Right cardiac atrium (tissue), 5 donors: Measurements from ENCODE around the gene TNFRSF4. TPM values are rescaled to one million over a fixed set of nuclear protein-coding genes. Genes with fewer than 3 reads are reported as not detected.
"Not testable (repeated sequence)": the region's sequence is repeated elsewhere in the genome, so short reads cannot be mapped to it uniquely, and the experiment has no call there.

Source experiments
- ATAC-seq, 2 donors: fragments of 200-7000 bp; cut with Tn5 transposase; one replicate each; pipeline versions ENCODE4 v1.8.0 to v1.9.1; 2020; ENCODE audit warnings: moderate library complexity in 2 of 2, mild to moderate bottlenecking in 1 of 2
- DNase-seq, 3 donors: peaks; one replicate each; pipeline ENCODE4 v3.0.0-alpha.2; 2020
- H3K27ac ChIP-seq: one replicate; pipeline ENCODE4 v1.5.1; 2013; ENCODE audit warnings: mild to moderate bottlenecking, low read length, control low read depth, moderate library complexity
- H3K27me3 ChIP-seq: one replicate; pipeline ENCODE4 v1.6.1; 2013; ENCODE audit not compliant: control insufficient read depth, insufficient read depth
- H3K4me1 ChIP-seq: one replicate; pipeline ENCODE4 v1.6.1; 2013; ENCODE audit warnings: low read length; ENCODE audit not compliant: control insufficient read depth, insufficient read depth
- H3K4me3 ChIP-seq: one replicate; pipeline ENCODE4 v1.5.1; 2013; ENCODE audit warnings: low read length, control low read depth
- H3K9me3 ChIP-seq: one replicate; pipeline ENCODE4 v1.6.1; 2013; ENCODE audit warnings: low read length; ENCODE audit not compliant: control insufficient read depth
- WGBS: extraction: QIAGEN DNeasy Blood & Tissue Kit; methylation state at CpG from one replicate; pipeline ENCODE4 v1.1.7; 2013; 5-methylcytosine and 5-hydroxymethylcytosine counted together
- intact Hi-C, 4 donors: fragments of 100-400 bp; cut with DNase I; formaldehyde crosslinking; loops; one replicate each; pipeline versions ENCODE4 v1.11.0 to v1.14.0; 2022 to 2023
- polyA plus RNA-seq: library from polyadenylated mRNA; stranded (reverse); fragments of 200-250 nt; gene quantifications from one replicate; pipeline ENCODE4 v1.2.3, GENCODE V29; 2013
- total RNA-seq, 4 donors: library from RNA; stranded (reverse); fragmentation: NEBNext Ultra II Directional; extraction: Animal tissue kit (Norgen Biotek cat#: 25700); gene quantifications; one replicate each; pipeline ENCODE4 v1.2.1, GENCODE V29; 2021
- donor health status: healthy with polysubstance abuse.
- donor health status: DM: no; HTN: yes; CAD: no.
- donor health status: DM: no; HTN: no; CAD: no.
- donor health status: DM: no; HTN: yes; CAD: no; lungs with severe emphysema.
- donor health status: DM: yes; HTN: yes; CAD: no.

The TNFRSF4 gene
- total and polyA plus RNA-seq, 5 donors: 1.0 to 2.3 (median 1.3) TPM

DNA sequence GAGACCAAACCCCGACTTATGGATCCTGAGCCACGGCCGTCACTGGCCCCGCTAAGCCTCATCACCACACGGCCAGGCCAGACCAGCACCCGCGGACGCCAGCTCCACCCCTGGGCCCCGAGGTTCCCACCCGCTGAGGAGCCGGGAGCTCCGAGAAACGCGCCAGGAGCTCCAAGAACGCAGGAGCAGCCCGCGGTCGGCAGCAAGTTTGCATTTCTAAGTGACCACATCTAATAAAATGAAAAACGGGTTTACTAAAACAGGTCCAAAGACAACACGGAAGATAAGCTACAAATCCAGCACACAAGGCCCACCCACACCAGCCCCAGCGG lies 40.7 kb upstream of the TNFRSF4 start:
- no peaks in the 10 kb centered on the region for H3K27me3 ChIP-seq
- DNase-seq: peak in 1 of 3 donors; percentile 51
- 89% methylated on average over 21 of the region's 21 CpGs for WGBS
- no peaks in the 10 kb centered on the region for H3K4me1 ChIP-seq
- intact Hi-C loops: no loop called here
- no peak overlapping the region for H3K27ac ChIP-seq
- no peak for ATAC-seq
- H3K9me3 ChIP-seq: no peaks in the 10 kb centered on the region
- no peak overlapping the region for H3K4me3 ChIP-seq

GRCh38 chr1:1253972-1254666 lies 40.2 kb upstream of the TNFRSF4 start:
- DNase-seq (peak in 2 of 3 donors; percentile 32 to 40), ATAC-seq (no peak)
- WGBS: 94% methylated on average over 50 of the region's 50 CpGs
- Histone ChIP-seq H3K4me1 (no peaks in the 10 kb centered on the region), H3K27ac (no peak overlapping the region), H3K27me3 (no peaks in the 10 kb centered on the region), H3K9me3 (no peaks in the 10 kb centered on the region), H3K4me3 (no peak overlapping the region)
- intact Hi-C loops: no loop called here

GRCh38 chr1:1253314-1253713 lies 39.4 kb upstream of the TNFRSF4 start:
- intact Hi-C loops: no loop called here
- ATAC-seq: no peak
- no peak for DNase-seq

GRCh38 chr1:1250786-1251284 lies 36.9 kb upstream of the TNFRSF4 start:
- Histone ChIP-seq H3K27ac (no peak overlapping the region), H3K9me3 (no peaks in the 10 kb centered on the region), H3K4me1 (no peaks in the 10 kb centered on the region), H3K4me3 (no peak overlapping the region), H3K27me3 (no peaks in the 10 kb centered on the region)
- intact Hi-C loops: no loop called here
- 78% methylated on average over 16 of the region's 16 CpGs for WGBS
- peak in 1 of 3 donors; percentile 53 for DNase-seq
- ATAC-seq: peak in 1 of 2 donors; percentile 12

More at GRCh38 chr1:1253314-1253713, 39.4 kb upstream of the TNFRSF4 start:
- WGBS: 88% methylated on average over 12 of the region's 12 CpGs
- Histone ChIP-seq H3K27ac (no peak overlapping the region), H3K9me3 (no peaks in the 10 kb centered on the region), H3K4me3 (no peak overlapping the region), H3K27me3 (no peaks in the 10 kb centered on the region), H3K4me1 (no peaks in the 10 kb centered on the region)

- intact Hi-C loops: loop anchor here in 1 of 4 donors (5.0 kb wide), 1 partner anchor 126 kb away; no protein-coding TSS in a partner anchor
- not testable (repeated sequence) for H3K4me1 ChIP-seq, H3K27me3 ChIP-seq, H3K4me3 ChIP-seq, ATAC-seq, H3K9me3 ChIP-seq, H3K27ac ChIP-seq, DNase-seq
- 91% methylated on average over 21 of the region's 21 CpGs for WGBS
Observed at GRCh38 chr1:1248009-1248913, 34.3 kb upstream of the TNFRSF4 start.

DNA sequence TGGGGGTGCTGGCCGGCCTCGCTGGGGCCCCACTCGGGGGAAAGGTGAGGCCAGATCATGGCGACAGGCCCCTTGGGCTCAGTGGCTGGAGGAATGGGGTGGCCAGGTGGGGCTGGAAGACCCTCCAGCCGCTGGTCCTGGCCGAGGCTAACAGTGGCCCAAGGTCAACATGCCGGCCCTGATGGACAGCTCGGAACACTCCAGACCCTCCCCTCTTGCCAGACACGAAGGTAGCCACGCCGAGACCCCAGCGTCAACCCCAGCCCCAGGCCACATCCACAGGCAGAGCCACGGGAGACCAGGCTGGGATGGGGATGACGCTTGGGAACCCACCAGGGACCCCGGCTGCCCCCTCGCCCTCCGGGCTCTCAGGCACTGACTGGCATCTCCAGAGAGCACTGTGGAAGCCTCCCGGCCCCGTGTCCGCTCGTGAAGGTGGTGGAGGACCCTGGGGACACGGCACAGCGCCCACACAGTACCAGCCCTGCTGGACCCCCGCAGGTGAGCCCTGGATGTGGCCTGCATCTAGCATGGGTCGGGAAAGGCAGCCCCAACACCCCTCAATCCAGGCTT lies 33.5 kb upstream of the TNFRSF4 start:
- H3K4me1 ChIP-seq: no peaks in the 10 kb centered on the region
- DNase-seq (peak in 1 of 3 donors; percentile 47), ATAC-seq (peak in 1 of 2 donors; percentile 13)
- no peaks in the 10 kb centered on the region for H3K27me3 ChIP-seq
- intact Hi-C loops: loop anchor here in 1 of 4 donors (5.0 kb wide), 1 partner anchor 125 kb away; no protein-coding TSS in a partner anchor
- 67% methylated on average over 25 of the region's 25 CpGs for WGBS
- H3K9me3 ChIP-seq: no peaks in the 10 kb centered on the region
- H3K4me3 ChIP-seq: no peak overlapping the region
- no peak overlapping the region for H3K27ac ChIP-seq

- no peaks in the 10 kb centered on the region for H3K27me3 ChIP-seq
- 5% methylated on average over 74 of the region's 74 CpGs for WGBS
- intact Hi-C loops: loop anchor here in 1 of 4 donors (5.0 kb wide), 1 partner anchor 124 kb away; no protein-coding TSS in a partner anchor
- H3K27ac ChIP-seq: no peak within 1 kb of the TSS
- no peaks in the 10 kb centered on the region for H3K4me1 ChIP-seq
- no peak for ATAC-seq
- no peaks in the 10 kb centered on the region for H3K9me3 ChIP-seq
- DNase-seq: peak in 1 of 3 donors; percentile 39
- no peak within 1 kb of the TSS for H3K4me3 ChIP-seq
Observed at GRCh38 chr1:1246577-1247340, 32.8 kb upstream of the TNFRSF4 start, which contains the start of gene C1QTNF12. TSS of gene C1QTNF12 (minus strand) at chr1:1246722. CDS start at chr1:1246690, 32 bp downstream.

DNA sequence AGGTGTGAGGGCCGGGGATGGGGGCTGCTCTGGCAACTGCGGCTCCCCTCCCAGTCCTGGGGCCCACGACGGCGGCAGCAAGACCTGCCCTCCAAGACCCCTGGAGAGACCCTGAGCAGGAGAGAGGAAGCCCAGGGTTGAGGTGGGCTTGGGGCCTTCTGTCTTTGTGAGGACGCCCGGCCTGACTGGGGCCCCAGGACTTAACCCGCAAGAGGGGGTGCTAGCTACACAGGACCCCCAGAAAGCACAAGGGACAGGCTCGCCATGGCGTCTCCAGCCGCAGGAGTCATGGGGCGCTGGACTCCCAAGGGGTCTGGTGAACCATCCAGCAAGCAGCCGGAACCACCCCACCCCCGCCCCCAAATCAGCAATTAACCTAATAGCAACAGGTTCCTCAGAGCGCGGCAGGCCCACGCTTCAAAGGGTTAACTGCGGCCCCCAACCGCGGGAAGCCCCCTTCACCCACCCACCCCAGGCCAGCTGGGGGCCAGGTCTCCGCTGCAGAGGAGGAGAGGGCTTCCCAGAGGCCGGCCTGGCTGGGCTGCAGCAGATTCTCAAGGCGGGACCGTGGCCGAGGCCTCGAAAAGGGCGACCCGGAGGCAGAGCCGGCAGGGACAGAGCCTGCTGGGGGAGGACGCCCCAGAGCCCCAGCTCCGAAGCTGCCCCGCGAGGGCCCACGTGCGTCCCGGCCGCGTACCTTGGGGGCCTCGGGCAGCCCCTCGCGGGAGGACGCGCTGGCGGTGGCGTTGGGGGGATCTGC lies 32.0 kb upstream of the TNFRSF4 start:
- Histone ChIP-seq H3K27ac (no peak overlapping the region), H3K4me1 (no peaks in the 10 kb centered on the region), H3K27me3 (no peaks in the 10 kb centered on the region), H3K4me3 (no peak overlapping the region), H3K9me3 (no peaks in the 10 kb centered on the region)
- 29% methylated on average over 45 of the region's 45 CpGs for WGBS
- intact Hi-C loops: loop anchor here in 1 of 4 donors (5.0 kb wide), 1 partner anchor 124 kb away; no protein-coding TSS in a partner anchor
- peak in 1 of 3 donors; percentile 29 for DNase-seq
- no peak for ATAC-seq

DNA sequence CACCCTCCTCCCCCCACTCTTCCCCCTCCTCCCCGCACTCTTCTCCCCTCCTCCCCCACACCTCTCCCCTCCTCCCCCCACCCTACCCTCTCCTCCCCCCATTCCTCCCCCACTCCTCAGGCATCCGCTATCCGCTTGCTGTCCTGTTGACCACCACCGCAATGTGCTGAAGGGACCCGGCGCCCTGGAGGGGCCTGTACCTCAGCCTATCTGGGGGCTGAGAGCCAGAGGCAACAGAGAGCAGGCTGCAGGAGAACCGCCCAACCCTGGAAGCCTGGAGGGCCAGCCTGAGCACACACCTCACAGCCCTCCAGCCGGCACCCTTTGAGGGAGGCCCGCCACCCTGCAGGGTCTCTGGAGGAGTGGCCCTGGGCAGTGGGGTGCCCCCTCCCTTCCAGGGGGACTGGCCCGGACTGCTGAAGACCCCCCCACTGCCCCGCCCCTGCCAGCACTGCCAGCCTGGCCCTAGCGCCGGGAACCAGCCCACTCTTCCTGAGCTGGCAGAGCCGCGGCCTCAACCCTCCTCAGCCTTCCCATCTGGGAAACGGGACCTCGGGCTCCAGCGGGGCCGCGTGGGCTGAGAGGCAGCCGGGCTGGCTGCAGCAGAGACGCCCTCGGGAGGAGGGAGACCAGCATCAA lies 31.3 kb upstream of the TNFRSF4 start:
- 66% methylated on average over 23 of the region's 23 CpGs for WGBS
- DNase-seq (peak in 1 of 3 donors; percentile 33), ATAC-seq (no peak)
- intact Hi-C loops: loop anchor here in 1 of 4 donors (5.0 kb wide), 1 partner anchor 123 kb away; no protein-coding TSS in a partner anchor
- Histone ChIP-seq H3K9me3 (no peaks in the 10 kb centered on the region), H3K27me3 (no peaks in the 10 kb centered on the region), H3K27ac (no peak overlapping the region), H3K4me3 (no peak overlapping the region), H3K4me1 (no peaks in the 10 kb centered on the region)
